ENCODE data around the gene ZBTB12. TPM values are rescaled to one million over a fixed set of nuclear protein-coding genes. Genes with fewer than 3 reads are reported as not detected.

ZBTB12 gene
- total and polyA plus RNA-seq, 10 of the 15 experiments (the other 5 are each of a cell fraction or from before 2014, with no cell fraction given) = 0.81 to 4.5 (median 1.7) TPM; not detected in 4

- no TSS peak for BruUV-seq (replicated peaks)
- H3K27me3 ChIP-seq (replicated peaks in 1 of 2; ENCODE audit: control insufficient read depth in 2 of 2, insufficient read depth in 2 of 2, low read length in 1 of 2) = no peaks in the 10 kb centered on the region
- intact Hi-C loops (cut with micrococcal nuclease; ENCODE audit: unreplicated experiment) (no loop called here), in situ Hi-C loops (cut with MboI) (no loop called here)
- no peak overlapping the region for H3K27ac ChIP-seq (ENCODE audit: control insufficient read depth, insufficient read depth)
- H3K4me2 ChIP-seq (ENCODE audit: control insufficient read depth, insufficient read depth) = no peak overlapping the region
- TF ChIP-seq POLR2A (IDR thresholded peaks at IDR 0.05; ENCODE audit: low read depth, low read length) (0 out of 2 replicates have a peak, but pooled peaks have one; percentile 9), E4F1 (IDR thresholded peaks at IDR 0.05; ENCODE audit: borderline replicate concordance, partially characterized antibody) (no peak)
- SMC1A ChIA-PET (ENCODE audit: uncharacterized antibody, unreplicated experiment) = no interaction called here
- no peaks in the 10 kb centered on the region for H3K4me1 ChIP-seq (ENCODE audit: control insufficient read depth, insufficient read depth, low read length)
- no peak overlapping the region for H3K4me3 ChIP-seq
- POLR2A ChIA-PET = no interaction called here
- WGBS (ENCODE audit: insufficient coverage, insufficient replicate concordance, low lambda C conversion rate, missing lambda C conversion rate) = 93% methylated on average over 13 of the region's 13 CpGs
- H3K9ac ChIP-seq (ENCODE audit: control insufficient read depth, insufficient read depth, low read length) = no peak overlapping the region
- CTCF ChIA-PET = interaction anchor here (0.5 kb wide), 1 partner anchor 30 kb away, joined by 3 read pairs; no protein-coding TSS in a partner anchor
- no peaks in the 10 kb centered on the region for H3K79me2 ChIP-seq (ENCODE audit: control insufficient read depth, insufficient read depth, low read length)
- H2AFZ ChIP-seq (ENCODE audit: control insufficient read depth, low read depth, low read length) = no peak overlapping the region
- FAIRE-seq = no peak
- H3K36me3 ChIP-seq (ENCODE audit: control insufficient read depth in 2 of 2, insufficient read depth in 2 of 2, low read length in 1 of 2) = peaks cover 0 to 16% of the 10 kb centered on the region in 2 experiments; a peak in 3 of 4 replicates
- H4K20me1 ChIP-seq (ENCODE audit: control insufficient read depth, insufficient read depth) = no peaks in the 10 kb centered on the region
- no peak for DNase-seq (ENCODE audit: low read depth, low spot score)
- no peak for ATAC-seq
- RAD21 ChIA-PET (ENCODE audit: unreplicated experiment) = no interaction called here
- H3K9me3 ChIP-seq (replicated peaks; ENCODE audit: control insufficient read depth, insufficient read depth, low read length) = no peaks in the 10 kb centered on the region
These were observed 22.7 kb downstream of the ZBTB12 start for GRCh38 chr6:31879143-31879542.

GRCh38 chr6:31878726-31879125, 23.2 kb downstream of the ZBTB12 start, which contains the start of gene SLC44A4:
SLC44A4 (minus strand) TSS chr6:31878997; CDS start chr6:31878980, 17 bp downstream.
- ChIA-PET SMC1A (ENCODE audit: uncharacterized antibody, unreplicated experiment) (no interaction called here), POLR2A (no interaction called here), RAD21 (ENCODE audit: unreplicated experiment) (no interaction called here), CTCF (interaction anchor here (0.5 to 0.9 kb wide), 2 partner anchors 8 to 31 kb away, joined by 3 read pairs; no protein-coding TSS in a partner anchor)
- Histone ChIP-seq H3K9ac (ENCODE audit: control insufficient read depth, insufficient read depth, low read length) (no peak within 1 kb of the TSS), H3K9me3 (replicated peaks; ENCODE audit: control insufficient read depth, insufficient read depth, low read length) (no peaks in the 10 kb centered on the region), H3K79me2 (ENCODE audit: control insufficient read depth, insufficient read depth, low read length) (no peaks in the 10 kb centered on the region), H3K4me1 (ENCODE audit: control insufficient read depth, insufficient read depth, low read length) (no peaks in the 10 kb centered on the region), H3K27ac (ENCODE audit: control insufficient read depth, insufficient read depth) (no peak within 1 kb of the TSS), H3K4me2 (ENCODE audit: control insufficient read depth, insufficient read depth) (no peak within 1 kb of the TSS), H3K4me3 (no peak within 1 kb of the TSS), H4K20me1 (ENCODE audit: control insufficient read depth, insufficient read depth) (no peaks in the 10 kb centered on the region), H3K27me3 (replicated peaks in 1 of 2; ENCODE audit: control insufficient read depth in 2 of 2, insufficient read depth in 2 of 2, low read length in 1 of 2) (no peaks in the 10 kb centered on the region), H2AFZ (ENCODE audit: control insufficient read depth, low read depth, low read length) (no peak within 1 kb of the TSS), H3K36me3 (ENCODE audit: control insufficient read depth in 2 of 2, insufficient read depth in 2 of 2, low read length in 1 of 2) (peaks cover 0 to 16% of the 10 kb centered on the region in 2 experiments; a peak in 3 of 4 replicates)
- 0 out of 2 replicates have a peak, but pooled peaks have one; percentile 16 for TF ChIP-seq POLR2A (IDR thresholded peaks at IDR 0.05; ENCODE audit: low read depth, low read length)
- no peak for TF ChIP-seq ZNF207 (IDR thresholded peaks at IDR 0.05; ENCODE audit: borderline replicate concordance)
- DNase-seq (ENCODE audit: low read depth, low spot score) (no peak), FAIRE-seq (no peak), ATAC-seq (no peak)
- no TSS peak for BruUV-seq (replicated peaks)
- in situ Hi-C loops (cut with MboI) (no loop called here), intact Hi-C loops (cut with micrococcal nuclease; ENCODE audit: unreplicated experiment) (no loop called here)
- 84% methylated on average over 10 of the region's 18 CpGs for WGBS (ENCODE audit: insufficient coverage, insufficient replicate concordance, low lambda C conversion rate, missing lambda C conversion rate)

Measured in GM12878 (cell line).